Astrocyte of the hippocampus (primary cell): ENCODE results near the gene MCM3AP.

Source experiments
- DNase-seq: peaks from one replicate; pipeline ENCODE4 v3.0.0; 2011; ENCODE audit warnings: low read depth, low spot score

Gene MCM3AP

GRCh38 chr21:46218906-46219590 lies 66.4 kb downstream of the MCM3AP start:
- DNase-seq: no peak

- no peak for DNase-seq
Observed at GRCh38 chr21:46217511-46218196, 67.8 kb downstream of the MCM3AP start.

- no peak for DNase-seq
Observed at GRCh38 chr21:46216132-46216747, 69.2 kb downstream of the MCM3AP start.

- DNase-seq: no peak
Observed at GRCh38 chr21:46215436-46216131, 69.8 kb downstream of the MCM3AP start.

GRCh38 chr21:46214478-46215340 lies 70.7 kb downstream of the MCM3AP start:
- DNase-seq: no peak

DNA sequence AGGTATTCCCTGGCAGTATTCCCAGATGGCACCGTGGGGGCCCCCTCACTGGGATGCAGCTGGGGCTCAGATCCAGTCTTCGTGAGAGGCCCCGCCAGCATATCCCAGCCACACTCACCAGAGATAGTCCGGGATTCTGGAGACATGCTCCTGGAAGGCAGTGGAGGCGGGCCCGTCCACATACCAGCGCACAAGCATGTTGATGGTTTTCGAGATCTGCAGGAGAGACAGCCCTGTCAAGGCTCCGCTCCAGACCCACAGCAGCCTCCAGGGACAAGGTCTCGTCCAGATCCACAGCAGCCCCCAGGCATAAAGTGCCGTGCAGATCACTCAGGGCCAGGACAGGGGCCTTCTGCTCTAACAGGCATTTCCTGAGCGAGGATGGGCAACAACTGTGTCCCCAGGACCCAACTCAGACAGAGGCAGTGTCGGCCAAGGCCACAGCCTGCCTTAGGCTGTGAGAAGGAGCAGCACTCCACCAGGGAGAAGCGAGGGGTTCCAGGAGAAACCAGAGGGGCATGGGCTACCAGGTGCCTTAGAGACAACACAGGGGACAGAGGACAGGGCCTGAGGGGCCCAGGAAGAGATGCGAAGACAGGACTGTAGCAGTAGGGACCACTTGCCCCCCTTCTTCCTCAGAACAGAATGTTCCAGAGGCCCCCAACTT lies 71.7 kb downstream of the MCM3AP start:
- DNase-seq: no peak

GRCh38 chr21:46212721-46213484 lies 72.5 kb downstream of the MCM3AP start:
- DNase-seq: no peak

DNA sequence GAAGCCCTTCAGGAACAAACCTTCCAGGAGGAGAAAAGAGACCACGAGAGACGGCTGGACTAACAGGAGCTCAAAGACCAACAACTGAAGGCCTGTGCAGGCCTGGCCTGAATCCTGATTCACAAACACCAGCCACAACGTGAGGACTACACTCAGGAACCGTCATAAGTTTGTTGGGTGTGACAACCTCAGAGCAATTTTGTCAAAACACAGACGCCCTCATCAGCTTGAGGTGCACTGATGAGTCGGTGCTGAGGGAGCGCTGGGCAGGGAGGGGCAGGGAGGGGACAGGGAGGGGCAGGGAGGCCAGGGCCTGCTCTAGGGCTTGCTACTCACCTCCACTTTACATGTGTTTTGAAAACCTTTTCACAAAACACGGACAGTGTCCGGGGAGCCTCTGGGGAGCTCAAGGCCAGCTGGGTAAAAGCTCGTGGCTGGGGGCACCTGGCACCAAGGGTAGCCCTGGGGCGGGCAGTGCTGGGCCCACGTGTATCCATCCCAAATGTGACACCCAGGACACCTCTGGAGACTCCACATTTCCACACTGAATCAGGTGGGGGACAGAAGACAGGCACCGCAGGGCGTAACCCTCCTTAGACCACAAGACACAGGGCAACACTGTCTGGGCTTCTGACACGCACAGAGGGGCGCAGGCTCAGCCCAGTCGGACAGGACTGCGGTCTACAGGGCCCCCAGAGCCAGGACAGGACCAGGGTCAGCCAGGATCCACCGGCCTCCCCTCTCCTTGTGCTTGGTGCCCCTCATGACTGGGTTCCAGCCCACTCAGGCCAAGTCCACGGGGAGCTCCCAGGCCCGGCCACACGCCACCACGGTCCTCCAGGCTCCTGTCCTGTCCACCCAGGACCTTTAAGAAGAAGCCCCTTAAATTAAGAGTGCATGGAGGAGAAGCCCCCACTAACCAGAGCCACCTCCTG lies 73.4 kb downstream of the MCM3AP start:
- no peak for DNase-seq

- DNase-seq: no peak
Observed at GRCh38 chr21:46211376-46211775, 74.0 kb downstream of the MCM3AP start.

DNA sequence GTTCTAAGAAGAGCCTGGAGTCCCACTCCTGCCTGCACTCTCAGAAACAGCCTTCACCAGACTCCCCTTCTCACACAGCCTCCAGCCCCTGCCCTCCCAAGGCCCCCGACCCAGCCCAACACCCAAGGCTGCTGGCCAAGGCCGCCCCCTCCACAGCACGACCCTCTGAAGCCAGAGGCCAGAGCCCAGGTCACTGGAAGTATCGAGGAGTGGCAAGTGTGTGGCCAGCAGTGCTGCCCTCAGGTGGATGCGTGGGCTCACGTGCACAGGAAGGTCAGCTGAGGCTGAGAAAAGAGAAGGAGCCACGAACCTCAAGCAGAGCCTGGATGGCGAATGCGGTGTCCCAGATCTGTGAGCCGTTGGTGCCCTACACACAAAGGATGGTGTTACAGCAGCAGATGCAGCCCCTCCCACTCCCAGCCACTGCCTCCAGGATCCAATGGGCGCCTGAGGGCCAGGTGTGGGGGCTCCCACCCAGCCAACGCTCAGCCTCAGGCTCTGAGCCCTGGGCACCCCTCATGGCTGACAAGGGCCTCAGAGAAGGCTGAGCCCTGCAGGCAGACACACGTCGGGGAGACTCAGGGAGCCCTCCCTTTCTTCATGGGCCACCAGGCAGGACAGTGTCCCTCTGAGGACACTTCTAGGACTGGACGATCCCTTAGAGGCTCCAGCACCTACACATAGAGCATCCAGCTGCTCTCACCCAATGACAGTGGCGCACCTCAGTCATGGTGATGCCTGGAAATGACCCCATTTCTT lies 74.9 kb downstream of the MCM3AP start:
- DNase-seq: no peak

DNA sequence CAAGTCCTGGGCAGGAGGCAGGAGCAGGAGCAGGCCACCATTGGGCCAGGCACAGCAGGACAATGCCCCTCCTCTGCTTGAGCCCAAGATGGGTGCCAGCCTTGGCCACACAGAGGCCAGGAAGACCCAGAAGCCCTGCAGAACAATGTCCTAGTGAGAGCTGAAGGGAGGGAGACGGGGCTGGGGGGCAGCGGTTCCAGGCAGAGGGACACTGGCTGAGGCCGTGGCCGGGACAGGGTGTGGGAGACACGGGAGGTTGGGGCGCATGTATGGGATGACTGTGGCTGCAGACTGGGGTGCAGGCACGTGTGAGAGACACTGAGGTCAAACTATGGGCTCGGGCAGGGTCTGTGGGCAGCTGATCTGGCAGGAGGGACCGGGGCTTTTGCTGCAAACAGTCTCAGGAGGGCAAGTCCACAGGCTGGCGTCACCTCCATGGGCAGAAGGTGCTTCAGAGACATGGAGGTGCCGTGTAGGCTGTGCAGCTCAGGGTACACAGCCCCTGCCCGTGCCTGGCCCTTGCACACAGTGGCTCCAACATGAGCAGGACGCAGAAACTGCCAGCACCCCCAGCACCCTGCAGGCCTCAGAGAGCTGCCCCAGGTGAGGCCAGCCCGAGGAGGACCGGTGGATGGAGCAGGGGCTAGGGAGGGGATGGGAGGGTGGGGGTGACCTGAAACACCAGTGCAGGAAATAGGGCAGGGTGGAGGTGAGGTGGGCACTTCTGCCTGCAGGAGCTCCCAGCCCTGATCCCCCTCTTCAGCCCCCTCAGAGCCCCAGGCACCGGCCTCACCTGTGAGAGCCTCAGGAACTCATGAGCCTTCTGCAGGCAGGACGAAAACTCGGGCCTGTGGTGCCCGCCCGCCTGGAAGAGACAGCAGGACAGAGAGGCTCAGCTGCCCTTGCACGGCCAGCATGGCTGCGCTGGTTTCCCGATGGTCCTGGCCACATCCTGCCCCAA lies 76.4 kb downstream of the MCM3AP start:
- DNase-seq: no peak

DNA sequence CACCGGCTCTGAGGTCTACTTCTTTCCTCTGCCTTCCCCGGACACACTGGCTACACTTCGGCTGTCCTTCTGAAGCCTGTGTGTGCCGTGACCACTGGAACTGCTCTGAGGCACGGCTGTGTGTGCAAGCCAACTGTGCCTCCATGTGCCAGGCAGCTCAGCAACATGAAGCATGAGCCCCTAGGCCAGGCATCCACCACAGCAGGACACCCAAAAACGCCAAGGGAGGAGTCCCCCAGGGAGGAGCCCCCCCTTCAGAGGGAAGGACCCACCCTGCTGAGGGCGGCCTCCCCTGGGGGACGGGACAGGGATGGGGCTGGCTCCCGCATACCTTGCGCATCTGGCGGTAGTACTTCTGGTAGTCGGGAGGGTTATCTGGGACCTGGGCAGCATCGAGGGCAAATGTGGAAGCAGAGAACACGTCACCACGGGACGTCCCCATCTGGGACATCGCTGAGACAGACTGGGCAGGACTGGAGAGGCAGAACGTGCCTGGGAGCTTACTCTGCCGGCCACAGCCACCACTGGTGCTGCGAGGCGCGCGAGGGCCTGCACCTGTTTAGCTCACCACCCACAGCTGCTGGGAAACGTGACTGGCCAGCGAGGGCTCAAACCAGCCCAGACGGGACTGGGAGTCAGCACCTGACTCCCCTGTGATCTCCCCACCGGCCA lies 77.4 kb downstream of the MCM3AP start:
- DNase-seq: no peak

- no peak for DNase-seq
Observed at GRCh38 chr21:46207006-46207919, 78.1 kb downstream of the MCM3AP start.

GRCh38 chr21:46206163-46207005 lies 79.0 kb downstream of the MCM3AP start:
- DNase-seq: no peak

DNA sequence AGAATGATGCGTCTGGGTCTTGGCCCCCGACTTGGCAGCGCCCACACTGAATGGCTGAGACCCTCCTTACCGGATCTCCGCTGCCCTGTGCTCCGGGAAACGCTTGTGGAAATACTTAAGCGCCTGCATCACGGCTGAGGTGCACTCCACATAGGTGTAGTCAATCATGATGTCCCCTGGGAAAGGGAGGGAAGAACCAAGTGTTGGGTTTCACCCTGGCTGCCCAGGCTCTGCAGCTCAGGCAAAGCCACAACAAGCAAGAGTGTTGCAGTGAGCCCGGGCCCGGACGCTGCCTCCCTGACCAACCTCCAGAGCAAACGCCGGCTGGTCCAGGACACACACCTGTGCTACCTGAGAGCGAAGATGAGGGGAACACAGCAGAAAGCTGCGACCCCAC lies 79.6 kb downstream of the MCM3AP start:
- DNase-seq: no peak
